PFSK-1 (cell line): ENCODE data around the gene OR51A4.

Experiments used
- FOXP2 ChIP-seq: optimal IDR thresholded peaks from 2 replicates; pipeline ENCODE3; 2011; ENCODE audit warnings: borderline replicate concordance, control low read depth, inconsistent platforms; ENCODE audit not compliant: insufficient read depth; ENCODE audit errors: extremely low read length, extremely low read depth
- POLR2AphosphoS5 ChIP-seq: IDR thresholded peaks from 2 replicates; pipeline ENCODE4 v1.6.1; 2012; ENCODE audit warnings: low read depth, mild to moderate bottlenecking, control low read depth, low read length, moderate library complexity
- REST ChIP-seq, 2 experiments: IDR thresholded peaks; 2 replicates each; pipeline versions ENCODE4 v1.6.1 to v1.8.0; 2011 to 2012; ENCODE audit warnings: low read depth in 2 of 2, low read length in 2 of 2, control low read depth in 1 of 2, inconsistent platforms in 1 of 2, mild to moderate bottlenecking in 1 of 2, moderate library complexity in 1 of 2; ENCODE audit not compliant: insufficient read depth in 1 of 2
- SIN3A ChIP-seq: IDR thresholded peaks from 2 replicates; pipeline ENCODE4 v1.6.1; 2012; ENCODE audit warnings: mild to moderate bottlenecking, low read length, moderate library complexity, borderline replicate concordance; ENCODE audit not compliant: insufficient read depth
- TAF1 ChIP-seq: IDR thresholded peaks from 2 replicates; pipeline ENCODE4 v1.6.1; 2012; ENCODE audit warnings: low read length, control low read depth, borderline replicate concordance; ENCODE audit not compliant: insufficient read depth

GRCh38 chr11:4947505-4947904 lies at the start of gene OR51A4:
- no peak for TF ChIP-seq POLR2AphosphoS5
- TF ChIP-seq TAF1, result no peak
- no peak for TF ChIP-seq REST (IDR thresholded peaks at IDR 0.05; ENCODE audit: insufficient read depth in 1 of 2, low read depth in 2 of 2, low read length in 2 of 2)
- TF ChIP-seq SIN3A, result no peak
- TF ChIP-seq FOXP2, result no peak
